NB4 (cell line): Measurements from ENCODE around the gene DENND5B.

Experiments used
- MYC ChIP-seq: IDR thresholded peaks from 2 replicates; pipeline ENCODE4 v1.6.1; 2011; ENCODE audit warnings: low read depth, low read length
- POLR2A ChIP-seq: IDR thresholded peaks from 2 replicates; pipeline ENCODE4 v1.6.1; 2011; ENCODE audit warnings: mild to moderate bottlenecking; ENCODE audit not compliant: insufficient read length; ENCODE audit errors: extremely low read depth
- TF ChIP-seq, protein P1 (sequence below): IDR thresholded peaks from one replicate; pipeline ENCODE4 v1.5.1; 2012; ENCODE audit warnings: low read depth, low read length

DNA sequence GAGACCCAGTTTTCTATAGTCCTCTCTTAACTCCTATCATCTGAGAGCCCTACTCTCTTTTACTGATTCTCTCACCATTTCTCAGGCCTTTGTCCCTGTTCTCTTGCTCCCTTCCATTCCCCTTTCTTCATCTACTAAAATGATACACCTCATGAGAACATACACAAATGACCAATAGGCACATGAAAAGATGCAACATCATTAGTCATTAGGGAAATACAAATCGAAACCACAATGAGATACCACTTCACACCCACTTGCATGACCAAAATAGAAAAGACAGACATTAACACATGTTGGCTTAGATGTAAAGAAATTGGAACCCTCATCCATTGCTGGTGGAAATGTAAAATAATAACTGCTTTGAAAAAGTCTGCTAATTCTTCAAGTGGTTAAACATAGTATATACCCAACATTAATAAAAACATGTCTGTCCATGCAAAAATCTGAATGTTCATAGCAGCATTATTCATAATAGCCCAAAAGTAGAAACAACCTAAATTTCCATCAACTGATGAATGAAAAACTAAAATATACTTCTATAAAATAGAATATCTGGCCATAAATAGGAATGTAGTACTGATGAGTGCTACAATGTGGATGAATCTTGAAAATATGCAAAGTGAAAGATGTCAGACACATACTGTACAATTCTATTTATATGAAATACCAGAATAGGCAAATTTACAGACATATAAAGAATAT lies 66.0 kb downstream of the DENND5B start:
- TF ChIP-seq, protein P1, sequence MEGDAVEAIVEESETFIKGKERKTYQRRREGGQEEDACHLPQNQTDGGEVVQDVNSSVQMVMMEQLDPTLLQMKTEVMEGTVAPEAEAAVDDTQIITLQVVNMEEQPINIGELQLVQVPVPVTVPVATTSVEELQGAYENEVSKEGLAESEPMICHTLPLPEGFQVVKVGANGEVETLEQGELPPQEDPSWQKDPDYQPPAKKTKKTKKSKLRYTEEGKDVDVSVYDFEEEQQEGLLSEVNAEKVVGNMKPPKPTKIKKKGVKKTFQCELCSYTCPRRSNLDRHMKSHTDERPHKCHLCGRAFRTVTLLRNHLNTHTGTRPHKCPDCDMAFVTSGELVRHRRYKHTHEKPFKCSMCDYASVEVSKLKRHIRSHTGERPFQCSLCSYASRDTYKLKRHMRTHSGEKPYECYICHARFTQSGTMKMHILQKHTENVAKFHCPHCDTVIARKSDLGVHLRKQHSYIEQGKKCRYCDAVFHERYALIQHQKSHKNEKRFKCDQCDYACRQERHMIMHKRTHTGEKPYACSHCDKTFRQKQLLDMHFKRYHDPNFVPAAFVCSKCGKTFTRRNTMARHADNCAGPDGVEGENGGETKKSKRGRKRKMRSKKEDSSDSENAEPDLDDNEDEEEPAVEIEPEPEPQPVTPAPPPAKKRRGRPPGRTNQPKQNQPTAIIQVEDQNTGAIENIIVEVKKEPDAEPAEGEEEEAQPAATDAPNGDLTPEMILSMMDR = no peak
- TF ChIP-seq POLR2A = no peak
- no peak for TF ChIP-seq MYC
